ENCODE data around the gene TPCN1.

DNA sequence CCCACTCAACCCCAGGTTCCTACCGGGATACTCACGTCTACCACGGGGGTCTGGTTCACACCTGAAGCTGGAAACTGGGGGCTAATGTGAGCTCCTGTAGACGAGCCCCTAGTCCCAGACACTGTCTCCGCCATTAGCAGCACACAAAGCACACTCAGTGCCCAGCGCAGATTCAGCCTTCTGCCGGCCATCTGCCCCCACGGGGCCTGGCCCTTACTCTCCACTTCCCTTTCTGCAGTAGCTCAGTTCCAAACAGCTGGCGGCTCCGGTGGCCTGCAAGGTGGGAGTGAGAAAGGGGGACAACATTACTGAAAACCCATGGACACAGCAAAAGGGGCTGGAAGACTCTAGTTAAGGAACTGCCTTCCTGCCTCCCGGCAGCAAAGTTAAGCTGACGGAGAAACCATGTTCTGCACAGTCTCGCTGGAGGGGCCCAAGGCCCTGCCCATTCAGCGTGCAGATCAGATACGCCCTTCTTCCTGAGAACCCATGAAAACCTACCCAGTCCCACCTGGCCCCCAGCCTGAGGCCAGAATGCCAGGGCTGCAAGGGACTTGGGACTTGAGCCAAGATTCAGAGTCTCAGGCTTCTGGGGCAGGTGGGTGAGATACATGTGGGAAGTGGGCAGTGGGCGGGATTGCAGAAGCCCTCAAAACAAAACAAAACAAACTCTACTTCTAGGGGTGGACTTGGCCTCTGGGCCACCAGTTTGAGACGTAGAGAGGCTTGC is 111.6 kb downstream of the TPCN1 start:
- TF ChIP-seq ZBTB7A (CRISPR knock-in tag; IDR thresholded peaks at IDR 0.05) (no peak), ZNF138 (CRISPR knock-in tag; IDR thresholded peaks at IDR 0.05; ENCODE audit: low read depth) (no peak), ZNF646 (CRISPR knock-in tag; IDR thresholded peaks at IDR 0.05) (no peak), MNT (IDR thresholded peaks at IDR 0.05) (no peak), ZBTB43 (CRISPR knock-in tag; conservative IDR thresholded peaks at IDR 0.05) (no peak), KLF13 (CRISPR knock-in tag; IDR thresholded peaks at IDR 0.05) (no peak), ZNF513 (CRISPR knock-in tag; conservative IDR thresholded peaks at IDR 0.05) (no peak), MTA3 (CRISPR knock-in tag; IDR thresholded peaks at IDR 0.05) (no peak)
- TF ChIP-seq, protein P1, sequence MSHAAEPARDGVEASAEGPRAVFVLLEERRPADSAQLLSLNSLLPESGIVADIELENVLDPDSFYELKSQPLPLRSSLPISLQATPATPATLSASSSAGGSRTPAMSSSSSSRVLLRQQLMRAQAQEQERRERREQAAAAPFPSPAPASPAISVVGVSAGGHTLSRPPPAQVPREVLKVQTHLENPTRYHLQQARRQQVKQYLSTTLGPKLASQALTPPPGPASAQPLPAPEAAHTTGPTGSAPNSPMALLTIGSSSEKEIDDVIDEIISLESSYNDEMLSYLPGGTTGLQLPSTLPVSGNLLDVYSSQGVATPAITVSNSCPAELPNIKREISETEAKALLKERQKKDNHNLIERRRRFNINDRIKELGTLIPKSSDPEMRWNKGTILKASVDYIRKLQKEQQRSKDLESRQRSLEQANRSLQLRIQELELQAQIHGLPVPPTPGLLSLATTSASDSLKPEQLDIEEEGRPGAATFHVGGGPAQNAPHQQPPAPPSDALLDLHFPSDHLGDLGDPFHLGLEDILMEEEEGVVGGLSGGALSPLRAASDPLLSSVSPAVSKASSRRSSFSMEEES (CRISPR knock-in tag; IDR thresholded peaks at IDR 0.05): no peak
- TF ChIP-seq, protein P2, sequence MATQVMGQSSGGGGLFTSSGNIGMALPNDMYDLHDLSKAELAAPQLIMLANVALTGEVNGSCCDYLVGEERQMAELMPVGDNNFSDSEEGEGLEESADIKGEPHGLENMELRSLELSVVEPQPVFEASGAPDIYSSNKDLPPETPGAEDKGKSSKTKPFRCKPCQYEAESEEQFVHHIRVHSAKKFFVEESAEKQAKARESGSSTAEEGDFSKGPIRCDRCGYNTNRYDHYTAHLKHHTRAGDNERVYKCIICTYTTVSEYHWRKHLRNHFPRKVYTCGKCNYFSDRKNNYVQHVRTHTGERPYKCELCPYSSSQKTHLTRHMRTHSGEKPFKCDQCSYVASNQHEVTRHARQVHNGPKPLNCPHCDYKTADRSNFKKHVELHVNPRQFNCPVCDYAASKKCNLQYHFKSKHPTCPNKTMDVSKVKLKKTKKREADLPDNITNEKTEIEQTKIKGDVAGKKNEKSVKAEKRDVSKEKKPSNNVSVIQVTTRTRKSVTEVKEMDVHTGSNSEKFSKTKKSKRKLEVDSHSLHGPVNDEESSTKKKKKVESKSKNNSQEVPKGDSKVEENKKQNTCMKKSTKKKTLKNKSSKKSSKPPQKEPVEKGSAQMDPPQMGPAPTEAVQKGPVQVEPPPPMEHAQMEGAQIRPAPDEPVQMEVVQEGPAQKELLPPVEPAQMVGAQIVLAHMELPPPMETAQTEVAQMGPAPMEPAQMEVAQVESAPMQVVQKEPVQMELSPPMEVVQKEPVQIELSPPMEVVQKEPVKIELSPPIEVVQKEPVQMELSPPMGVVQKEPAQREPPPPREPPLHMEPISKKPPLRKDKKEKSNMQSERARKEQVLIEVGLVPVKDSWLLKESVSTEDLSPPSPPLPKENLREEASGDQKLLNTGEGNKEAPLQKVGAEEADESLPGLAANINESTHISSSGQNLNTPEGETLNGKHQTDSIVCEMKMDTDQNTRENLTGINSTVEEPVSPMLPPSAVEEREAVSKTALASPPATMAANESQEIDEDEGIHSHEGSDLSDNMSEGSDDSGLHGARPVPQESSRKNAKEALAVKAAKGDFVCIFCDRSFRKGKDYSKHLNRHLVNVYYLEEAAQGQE (IDR thresholded peaks at IDR 0.05; ENCODE audit: borderline replicate concordance in 1 of 2, low read depth in 1 of 2, low read length in 2 of 2): no peak
